HG02943 (cell line): ENCODE data around the gene IGSF9B.

Experiments
- ATAC-seq: cut with Tn5 transposase; IDR thresholded peaks from one replicate; pipeline ENCODE4 v1.9.1; 2021; ENCODE audit warnings: mild to moderate bottlenecking, low read depth, moderate library complexity; ENCODE audit not compliant: unreplicated experiment

IGSF9B gene

GRCh38 chr11:133985981-133986944 is 29.5 kb upstream of the IGSF9B start:
- no peak for ATAC-seq

- no peak for ATAC-seq
These were observed 28.1 kb upstream of the IGSF9B start for GRCh38 chr11:133984828-133985227.

- ATAC-seq, result no peak
These were observed 27.0 kb upstream of the IGSF9B start for GRCh38 chr11:133983660-133984316.

GRCh38 chr11:133982876-133983275 is 26.1 kb upstream of the IGSF9B start:
- ATAC-seq, result no peak

GRCh38 chr11:133982151-133982550 is 25.4 kb upstream of the IGSF9B start:
- ATAC-seq, result no peak

GRCh38 chr11:133981156-133981555 is 24.4 kb upstream of the IGSF9B start:
- no peak for ATAC-seq

- ATAC-seq, result no peak
These were observed 23.9 kb upstream of the IGSF9B start for GRCh38 chr11:133980665-133981064.

GRCh38 chr11:133978794-133979193 is 22.0 kb upstream of the IGSF9B start:
- ATAC-seq, result no peak

- peak; percentile 84 for ATAC-seq
These were observed 20.4 kb upstream of the IGSF9B start for GRCh38 chr11:133977067-133977677.

GRCh38 chr11:133975488-133975849 is 18.7 kb upstream of the IGSF9B start:
- no peak for ATAC-seq

GRCh38 chr11:133974836-133975487 is 18.2 kb upstream of the IGSF9B start:
- ATAC-seq, result no peak

- no peak for ATAC-seq
These were observed 15.1 kb upstream of the IGSF9B start for GRCh38 chr11:133971881-133972280.

- ATAC-seq, result no peak
These were observed 12.3 kb upstream of the IGSF9B start for GRCh38 chr11:133969112-133969511.

GRCh38 chr11:133968300-133968699 is 11.5 kb upstream of the IGSF9B start:
- no peak for ATAC-seq

GRCh38 chr11:133967599-133968238 is 11.0 kb upstream of the IGSF9B start:
- ATAC-seq, result no peak

- no peak for ATAC-seq
These were observed 10.3 kb upstream of the IGSF9B start for GRCh38 chr11:133966921-133967598.

GRCh38 chr11:133966172-133966651 is 9.4 kb upstream of the IGSF9B start:
- no peak for ATAC-seq

GRCh38 chr11:133965031-133965601 is 8.3 kb upstream of the IGSF9B start:
- no peak for ATAC-seq

GRCh38 chr11:133964356-133964755 is 7.6 kb upstream of the IGSF9B start:
- ATAC-seq, result no peak
